Fibroblast of the conjunctiva (primary cell): Measurements from ENCODE around the gene KIF11.
A peak's percentile ranks its signal among the peaks of the same experiment; 100 is the strongest.
"Not testable (repeated sequence)": the region's sequence is repeated elsewhere in the genome, so short reads cannot be mapped to it uniquely, and the experiment has no call there.

Experiments
- DNase-seq: peaks from one replicate; pipeline ENCODE4 v3.0.0-alpha.2; 2010; ENCODE audit warnings: low read depth

KIF11 gene

DNA sequence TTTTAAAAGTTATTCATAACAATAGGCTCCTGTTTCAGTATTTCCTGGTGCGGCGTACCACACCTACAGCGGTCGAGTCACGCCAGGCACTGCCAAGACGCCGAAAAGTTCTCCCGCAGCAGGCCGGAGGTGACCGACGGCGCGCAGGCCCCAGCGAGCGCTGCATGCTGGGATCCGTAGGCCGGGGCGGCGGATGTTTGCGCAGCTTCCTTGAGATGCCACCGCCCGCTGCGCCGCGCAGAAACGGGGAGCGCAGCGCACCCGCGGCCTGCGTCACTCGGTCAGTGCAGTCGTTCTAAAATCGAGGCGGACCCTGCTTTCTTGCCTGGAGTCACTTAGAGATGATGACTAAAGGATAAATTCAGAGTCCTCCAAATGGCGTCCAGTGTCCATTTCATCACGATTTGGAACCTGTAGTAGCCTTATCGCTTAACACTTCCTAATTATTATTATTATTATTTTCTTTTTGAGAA, 1.3 kb upstream of the KIF11 start:
- peak; percentile 88 for DNase-seq

DNA sequence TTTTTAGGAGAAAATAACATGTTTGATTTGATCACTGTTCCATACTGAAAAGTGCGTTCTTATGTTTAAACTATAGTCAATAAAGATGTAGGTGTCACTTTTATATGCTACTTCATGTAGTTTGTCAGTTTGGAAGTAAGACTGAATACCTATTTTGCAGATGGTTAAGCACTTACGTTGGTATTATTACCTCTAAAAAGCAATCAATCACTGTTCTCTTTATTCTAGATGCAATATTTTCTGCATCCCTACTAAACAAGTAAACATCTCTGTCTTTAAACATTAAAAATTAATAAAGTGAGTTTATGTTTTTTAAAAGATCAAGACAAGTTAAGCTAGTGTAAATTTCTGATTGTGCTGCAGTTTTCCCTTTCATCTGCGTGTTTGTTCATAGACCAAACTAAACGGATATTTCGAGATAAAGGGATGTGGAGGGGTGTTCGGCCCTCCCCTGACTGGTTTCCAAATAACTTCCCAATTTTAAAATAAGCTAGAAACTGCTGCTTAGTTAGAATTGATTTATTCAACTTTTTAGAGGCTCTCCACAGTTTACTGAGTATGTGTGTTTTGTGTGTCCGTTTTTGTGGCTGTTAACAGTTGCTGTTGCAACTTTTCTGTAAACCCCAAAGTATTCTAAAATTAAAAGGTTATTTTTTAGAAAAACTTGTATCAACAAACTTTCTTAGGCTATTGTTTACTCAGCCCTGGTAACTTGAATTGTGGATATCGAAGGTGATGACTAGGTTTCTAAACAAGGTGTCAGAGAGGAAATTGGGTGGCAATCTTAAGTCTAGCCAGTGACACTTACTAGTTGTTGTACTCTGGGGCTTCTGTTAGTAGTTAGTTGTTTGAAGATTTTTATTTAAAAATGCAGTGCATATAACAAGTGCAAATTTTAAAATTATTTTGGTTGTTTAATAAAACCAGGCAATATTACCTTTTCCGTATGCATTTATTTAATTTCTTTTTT, 974 bp downstream of the KIF11 start:
- DNase-seq, result no peak

DNA sequence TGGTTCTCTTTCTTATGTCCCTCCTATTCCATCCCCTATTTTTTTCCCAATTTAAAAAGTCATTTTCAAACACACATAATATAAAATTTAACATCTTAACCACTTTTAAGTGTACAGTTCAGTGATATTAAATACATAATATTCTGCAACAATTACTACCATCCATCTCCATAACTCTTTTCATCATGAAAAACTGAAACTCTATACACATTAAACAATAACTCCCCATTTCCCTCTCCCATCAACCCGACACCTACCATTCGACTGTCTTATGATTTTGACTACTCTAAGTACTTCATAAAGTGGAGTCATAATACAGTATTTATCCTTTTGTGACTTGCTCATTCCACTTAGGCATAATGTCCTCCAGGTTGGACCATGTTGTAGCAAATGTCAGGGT, 2.6 kb downstream of the KIF11 start:
- DNase-seq, result no peak

DNA sequence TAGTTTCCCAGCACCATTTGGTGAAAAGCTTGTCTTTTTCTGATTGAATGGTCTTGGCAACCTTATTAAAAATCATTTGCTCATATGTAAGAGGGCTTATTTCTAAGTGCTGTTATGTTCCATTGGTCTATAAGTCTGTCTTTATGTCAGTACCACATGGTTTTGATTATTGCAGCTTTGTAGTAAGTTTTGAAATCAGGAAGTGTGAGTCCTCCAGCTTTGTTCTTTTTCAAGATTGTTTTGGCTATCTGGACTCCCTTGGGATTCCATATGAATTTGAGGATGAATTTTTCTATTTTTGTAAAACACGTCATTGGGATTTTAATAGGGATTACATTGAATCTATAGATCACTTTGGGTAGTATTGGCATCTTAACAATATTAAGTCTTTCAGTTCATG, 5.4 kb downstream of the KIF11 start:
- DNase-seq, result peak; percentile 83

DNA sequence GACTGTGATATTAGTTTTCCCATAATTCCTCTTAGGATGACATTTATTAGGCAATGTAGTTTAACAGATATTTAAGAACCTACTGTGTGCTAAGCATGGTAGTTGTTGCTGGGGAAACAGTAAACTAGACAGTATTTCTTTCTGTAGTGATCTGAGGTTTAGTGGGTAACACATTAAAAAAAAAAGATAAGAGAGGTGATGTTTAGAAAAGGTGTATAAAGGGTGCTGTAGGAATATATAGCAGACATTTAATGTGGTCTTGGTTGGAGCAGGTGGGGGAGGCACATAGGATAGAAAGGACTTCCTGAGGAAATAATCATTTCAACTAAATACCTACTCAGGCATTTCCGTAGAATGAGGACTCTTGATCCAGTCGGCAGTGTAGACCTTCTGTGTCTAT, 11.9 kb downstream of the KIF11 start:
- no peak for DNase-seq

DNA sequence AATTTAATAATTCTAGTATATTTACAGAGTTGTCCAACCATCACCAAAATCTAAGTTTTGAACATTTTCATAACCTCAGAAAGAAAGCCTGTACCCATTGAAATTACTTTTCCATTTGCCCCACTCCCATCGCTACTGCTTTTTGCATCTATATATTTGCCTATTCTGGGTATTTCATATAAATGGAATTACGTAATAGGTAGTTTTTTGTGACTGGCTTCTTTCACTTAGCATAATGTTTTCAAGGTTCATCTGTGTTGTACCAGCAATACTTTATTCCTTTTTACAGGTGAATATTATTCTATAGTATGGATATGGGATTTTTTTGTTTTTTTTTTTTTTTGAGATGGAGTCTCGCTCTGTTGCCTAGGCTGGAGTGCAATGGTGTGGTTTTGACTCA, 22.6 kb downstream of the KIF11 start:
- no peak for DNase-seq

DNA sequence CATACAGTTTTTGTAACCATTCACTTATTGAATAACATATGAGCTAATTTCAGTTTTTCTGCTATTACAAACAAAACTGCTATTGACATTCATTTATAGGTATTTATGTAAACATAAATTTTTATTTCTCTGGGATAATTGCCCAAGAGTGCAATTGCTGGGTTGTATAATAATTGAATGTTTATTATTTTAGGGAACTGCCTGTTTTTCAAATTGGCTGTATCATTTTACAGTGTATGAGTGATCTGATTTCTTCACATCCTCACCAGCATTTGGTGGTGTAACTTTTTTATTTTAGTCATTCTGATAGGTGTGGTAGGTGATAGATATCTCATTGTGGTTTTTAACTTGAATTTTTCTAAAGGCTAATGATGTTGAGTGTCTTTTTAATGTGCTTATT, 26.4 kb downstream of the KIF11 start:
- DNase-seq, result no peak

DNA sequence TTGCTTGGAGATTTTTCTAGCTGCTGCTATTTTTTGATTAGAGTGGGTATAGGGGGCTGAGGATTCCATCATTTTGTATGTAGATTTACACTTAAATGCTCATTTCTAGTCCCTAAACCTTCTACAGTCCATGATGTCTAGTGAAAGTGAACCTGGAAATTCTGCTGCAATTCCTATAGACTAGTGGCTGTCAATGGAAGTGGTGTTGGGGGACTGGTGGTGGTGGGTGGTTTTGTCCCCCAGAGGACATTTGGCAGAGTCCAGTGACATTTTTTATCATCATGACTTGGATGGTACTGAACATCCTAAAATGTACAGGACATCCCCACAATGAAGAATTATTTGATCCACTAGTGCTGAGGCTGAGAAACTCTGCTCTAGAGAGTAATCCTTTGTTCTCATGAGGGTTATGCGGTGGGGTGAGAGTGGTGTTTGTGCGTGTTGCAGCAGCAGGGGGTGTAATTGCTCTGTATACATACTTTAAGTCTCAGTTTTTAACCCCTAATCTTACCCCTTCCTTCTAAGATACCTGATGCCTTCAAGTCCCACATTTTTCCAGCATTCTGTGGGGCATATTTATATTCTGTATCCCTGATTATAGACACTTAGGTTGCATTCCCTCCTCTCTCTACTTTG, 35.0 kb downstream of the KIF11 start:
- no peak for DNase-seq

DNA sequence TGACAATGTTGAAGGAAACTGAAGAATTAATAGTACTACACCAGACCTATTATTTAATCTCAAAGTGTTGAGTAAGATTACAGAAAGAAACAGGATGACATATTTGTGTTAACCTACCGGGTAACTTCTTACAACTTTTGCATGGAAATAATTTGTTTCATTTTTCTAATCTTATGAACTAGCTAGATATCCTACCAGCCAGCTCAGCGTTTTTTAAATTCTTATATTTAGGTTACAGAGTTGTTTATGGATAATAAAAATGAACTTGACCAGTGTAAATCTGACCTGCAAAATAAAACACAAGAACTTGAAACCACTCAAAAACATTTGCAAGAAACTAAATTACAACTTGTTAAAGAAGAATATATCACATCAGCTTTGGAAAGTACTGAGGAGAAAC, 37.0 kb downstream of the KIF11 start:
- no peak for DNase-seq

DNA sequence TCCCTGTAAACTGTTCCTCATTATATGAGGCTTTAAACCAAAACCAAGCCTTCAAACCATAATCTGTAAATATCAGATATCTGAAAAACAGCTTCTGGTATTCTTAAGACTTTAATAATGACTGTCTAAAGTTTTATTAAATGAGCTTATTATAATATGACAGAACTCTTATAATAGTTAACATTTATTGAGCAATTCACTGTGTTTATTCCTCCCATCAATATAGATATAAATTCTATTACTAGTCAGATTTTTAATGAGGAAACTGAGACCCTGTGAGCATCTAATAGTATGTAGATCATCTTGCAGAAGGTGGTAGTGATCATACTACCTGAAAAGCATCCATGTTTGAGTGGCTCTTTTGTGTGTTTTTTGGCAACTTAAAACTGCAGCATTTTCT, 45.1 kb downstream of the KIF11 start:
- no peak for DNase-seq

DNA sequence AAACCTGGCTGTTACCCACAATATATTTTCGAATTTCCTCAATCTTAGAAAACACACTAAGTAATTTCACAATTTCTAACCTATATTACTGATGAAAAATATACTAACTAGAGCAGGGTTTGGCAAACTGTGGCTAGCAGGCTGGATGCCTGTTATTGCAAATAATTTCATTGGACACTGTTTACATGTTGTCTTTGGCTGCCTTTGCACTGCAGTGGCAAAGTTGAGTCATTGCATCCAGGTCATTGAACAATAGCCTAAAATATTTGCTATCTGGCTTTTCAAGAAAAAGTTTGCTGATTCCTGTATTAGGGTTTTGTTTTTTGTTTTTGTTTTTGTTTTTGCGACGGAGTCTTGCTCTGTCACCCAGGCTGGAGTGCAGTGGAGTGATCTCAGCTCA, 47.2 kb downstream of the KIF11 start:
- peak; percentile 58 for DNase-seq

DNA sequence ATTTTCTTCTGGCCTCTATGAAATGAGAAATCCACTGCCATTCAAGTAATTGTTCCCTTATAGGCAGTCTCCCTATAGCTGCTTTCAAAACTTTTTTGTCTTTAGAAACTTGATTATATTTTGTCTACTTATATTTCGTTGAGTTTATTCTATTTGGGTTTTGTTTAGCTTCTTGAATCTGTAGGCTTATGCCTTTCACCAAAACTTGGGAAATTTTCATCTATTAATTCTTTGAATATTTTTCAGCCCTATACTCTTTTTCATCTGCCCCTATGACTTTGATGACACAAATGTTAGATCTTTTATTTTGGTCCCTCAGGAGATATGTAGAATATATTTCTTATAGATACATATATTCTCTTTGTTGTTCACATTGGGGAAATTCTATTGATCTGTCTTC, 48.6 kb downstream of the KIF11 start:
- no peak for DNase-seq

DNA sequence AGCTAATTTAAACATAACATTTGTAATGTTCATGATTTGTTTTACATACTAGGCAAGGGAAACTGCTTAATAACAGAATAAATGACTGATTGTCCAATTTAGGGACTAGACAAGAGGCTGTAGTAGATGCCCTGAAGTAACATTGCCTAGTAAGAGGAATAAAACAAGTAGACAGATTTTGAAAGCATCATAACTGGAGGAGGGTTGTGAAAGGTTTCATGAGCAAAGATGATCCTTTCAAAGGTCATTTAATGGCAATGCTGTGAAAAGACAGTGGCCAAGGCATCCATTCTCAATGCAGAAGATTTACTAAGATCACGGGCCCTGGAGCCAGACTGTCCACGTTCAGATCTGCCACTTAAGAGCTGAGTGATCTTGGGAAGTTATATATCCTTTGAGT, 52.0 kb downstream of the KIF11 start:
- DNase-seq, result no peak

DNA sequence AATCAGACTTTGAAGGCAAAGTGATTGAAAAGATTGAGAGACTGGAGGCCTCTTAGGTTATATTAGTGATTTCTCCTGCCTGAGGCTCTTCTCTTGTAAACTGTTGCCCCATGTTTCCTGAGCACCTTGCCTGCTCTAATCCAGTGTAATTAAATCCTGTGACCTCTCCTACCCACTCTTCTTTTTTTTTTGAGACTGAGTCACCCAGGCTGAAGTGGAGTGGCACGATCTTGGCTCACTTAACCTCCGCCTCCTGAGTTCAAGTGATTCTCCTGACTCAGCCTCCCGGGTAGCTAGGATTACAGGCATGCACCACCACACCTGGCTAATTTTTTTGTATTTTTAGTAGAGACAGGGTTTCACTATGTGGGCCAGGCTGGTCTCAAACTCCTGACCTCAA, 57.9 kb downstream of the KIF11 start:
- not testable (repeated sequence) for DNase-seq

DNA sequence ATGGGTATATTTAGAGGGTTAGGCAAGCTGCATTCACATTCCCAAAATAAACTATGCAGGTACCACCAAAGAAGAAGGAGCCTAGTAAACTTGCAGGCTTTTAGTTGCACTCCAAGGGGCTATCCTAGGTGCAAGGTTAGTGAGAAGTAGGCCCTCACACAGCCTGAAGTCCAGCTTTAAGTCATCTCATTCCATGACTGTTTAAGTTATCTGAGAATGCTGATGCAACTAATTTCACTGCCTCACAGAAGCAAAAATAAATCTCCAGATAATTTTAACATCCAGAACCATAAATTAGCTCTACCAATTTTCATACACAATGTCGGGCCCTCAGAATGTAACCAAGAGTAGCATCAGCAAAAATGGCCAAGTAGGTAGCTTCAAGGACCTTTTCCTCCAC, 62.5 kb downstream of the KIF11 start:
- no peak for DNase-seq

DNA sequence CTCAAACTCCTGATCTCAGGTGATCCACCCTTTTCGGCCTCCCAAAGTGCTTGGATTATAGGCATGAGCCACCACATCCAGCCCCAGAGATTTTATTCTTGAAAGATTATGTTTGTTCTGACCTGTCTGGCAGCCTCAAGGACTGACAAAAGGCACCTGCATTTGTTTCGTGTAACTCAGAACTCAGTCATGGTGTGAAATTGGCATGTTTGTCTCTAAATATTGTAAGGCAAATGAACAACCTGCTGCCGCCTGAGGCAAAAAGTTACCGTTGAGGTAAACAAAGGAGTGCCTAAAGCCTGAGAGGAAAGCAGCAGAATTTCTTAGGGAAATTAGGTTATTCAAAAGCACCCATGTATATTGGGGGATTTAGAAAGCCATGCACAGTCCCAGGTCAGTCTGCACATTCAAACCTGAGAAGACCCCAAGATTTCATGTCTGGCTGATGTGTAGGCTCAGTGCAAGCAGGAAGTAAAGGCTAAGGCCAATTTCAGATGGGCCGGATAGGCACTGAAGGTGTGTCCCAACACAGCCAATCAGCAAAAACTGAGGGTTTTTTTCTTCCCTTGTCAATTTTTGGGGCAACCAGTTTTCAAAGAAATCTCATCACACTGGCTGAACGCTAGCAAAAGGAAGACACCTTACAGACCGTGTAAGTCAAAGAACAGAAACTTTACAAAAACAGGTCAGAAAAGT, 63.5 kb downstream of the KIF11 start:
- DNase-seq, result no peak

DNA sequence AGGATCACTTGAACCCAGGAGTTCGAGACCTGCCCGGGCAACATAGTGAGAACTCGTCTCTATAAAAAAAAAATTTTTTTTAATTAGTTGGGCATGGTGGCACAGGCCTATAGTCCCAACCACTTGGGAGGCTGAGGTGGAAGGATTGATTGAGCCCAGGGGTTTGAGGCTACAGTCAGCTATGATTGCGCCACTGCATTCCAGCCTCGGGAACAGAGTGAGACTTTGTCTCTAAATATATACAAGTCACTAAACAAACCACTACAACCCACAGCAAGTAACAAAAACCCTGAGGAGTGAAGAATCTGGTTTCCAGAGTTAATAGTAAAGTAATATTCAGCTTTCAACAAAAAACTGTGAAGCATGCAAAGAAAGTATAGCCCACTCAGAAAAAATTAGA, 64.1 kb downstream of the KIF11 start:
- DNase-seq, result no peak

DNA sequence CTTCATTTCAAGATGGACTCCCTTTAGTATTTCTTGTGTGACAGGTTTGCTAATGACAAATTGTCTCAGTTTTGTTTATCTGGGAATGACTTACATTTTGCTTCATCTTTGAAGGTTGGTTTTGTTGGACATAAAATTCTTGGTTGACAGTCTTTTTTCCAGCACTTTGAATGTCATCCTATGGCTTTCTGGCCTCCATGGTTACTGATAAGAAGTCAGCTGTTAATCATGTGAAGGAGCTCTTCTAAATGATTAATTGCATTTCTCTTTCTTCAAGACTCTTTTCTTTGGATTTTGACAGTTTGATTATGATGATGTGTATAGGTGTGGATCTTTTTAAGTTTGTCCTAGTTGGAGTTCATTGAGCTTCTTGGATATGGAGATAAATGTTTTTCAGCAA, 69.9 kb downstream of the KIF11 start:
- no peak for DNase-seq

DNA sequence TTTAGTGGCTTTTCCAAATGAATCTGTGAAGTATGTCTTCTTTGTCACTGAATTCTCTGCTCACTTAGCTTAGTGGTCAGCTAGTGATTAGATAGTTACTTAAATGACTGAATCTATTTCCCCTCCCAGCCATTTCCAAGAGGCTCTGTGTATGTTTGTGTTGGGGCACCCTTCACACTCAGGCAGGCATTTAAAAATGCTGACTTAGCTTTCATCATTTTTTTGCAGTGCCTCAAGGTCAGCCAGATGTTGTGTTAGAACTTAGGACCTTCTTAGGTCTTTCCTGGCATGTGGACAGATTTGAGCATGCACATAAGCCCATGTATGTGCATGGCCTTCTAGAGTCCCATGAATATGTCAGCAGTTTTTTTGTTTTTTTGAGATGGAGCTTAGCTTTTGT, 71.4 kb downstream of the KIF11 start:
- DNase-seq, result no peak

DNA sequence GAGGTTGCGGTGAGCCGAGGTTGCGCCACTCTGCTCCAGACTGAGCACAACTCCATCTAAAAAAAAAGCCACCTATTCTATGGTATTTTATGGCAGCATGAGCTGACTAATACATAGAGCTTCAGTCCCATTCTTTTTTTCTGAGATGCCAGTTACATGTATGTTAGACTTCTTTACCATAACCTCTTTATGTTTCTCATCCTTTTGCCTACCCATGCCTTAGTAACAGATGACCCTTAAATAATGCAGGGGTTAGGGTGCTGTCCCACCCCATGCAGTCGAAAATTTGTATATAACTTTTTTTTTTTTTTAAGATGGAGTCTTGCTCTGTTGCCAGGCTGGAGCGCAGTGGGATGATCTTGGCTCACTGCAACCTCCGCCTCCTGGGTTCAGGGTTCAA, 74.1 kb downstream of the KIF11 start:
- DNase-seq, result no peak

DNA sequence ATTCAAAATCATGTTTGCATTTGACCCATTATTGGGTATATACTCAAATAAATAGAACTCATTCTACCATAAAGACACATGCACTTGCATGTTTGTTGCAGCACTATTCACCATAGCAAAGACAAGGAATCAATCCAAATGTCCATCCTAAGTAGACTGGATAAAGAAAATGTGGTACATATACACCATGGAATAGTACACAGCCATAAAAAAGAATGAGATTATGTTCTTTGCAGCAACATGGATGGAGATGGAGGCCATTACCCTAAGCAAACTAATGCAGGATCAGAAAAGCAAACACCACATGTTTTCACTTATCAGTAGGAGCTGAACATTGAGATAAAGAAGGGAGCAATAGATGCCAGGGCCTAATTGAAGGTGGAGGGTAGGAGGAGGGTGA, 84.8 kb downstream of the KIF11 start:
- no peak for DNase-seq

DNA sequence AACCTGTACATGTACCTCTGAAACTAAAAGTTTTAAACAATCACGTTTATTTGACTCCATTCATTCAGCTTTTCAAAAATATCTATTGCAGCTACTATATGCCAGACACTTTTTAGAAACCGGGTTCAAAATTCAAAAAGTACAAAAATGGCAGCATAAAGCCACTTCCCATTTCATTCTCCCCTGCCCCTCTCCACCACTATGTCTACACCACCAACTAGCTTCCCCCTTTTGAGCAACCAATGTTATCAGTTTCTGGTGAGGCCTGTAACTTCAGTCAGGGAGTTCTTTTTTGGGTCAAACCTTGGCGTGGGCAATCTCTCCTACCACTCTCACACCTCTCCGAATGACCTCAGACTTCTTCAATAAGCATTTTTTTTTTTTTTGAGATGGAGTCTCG, 85.3 kb downstream of the KIF11 start:
- no peak for DNase-seq

DNA sequence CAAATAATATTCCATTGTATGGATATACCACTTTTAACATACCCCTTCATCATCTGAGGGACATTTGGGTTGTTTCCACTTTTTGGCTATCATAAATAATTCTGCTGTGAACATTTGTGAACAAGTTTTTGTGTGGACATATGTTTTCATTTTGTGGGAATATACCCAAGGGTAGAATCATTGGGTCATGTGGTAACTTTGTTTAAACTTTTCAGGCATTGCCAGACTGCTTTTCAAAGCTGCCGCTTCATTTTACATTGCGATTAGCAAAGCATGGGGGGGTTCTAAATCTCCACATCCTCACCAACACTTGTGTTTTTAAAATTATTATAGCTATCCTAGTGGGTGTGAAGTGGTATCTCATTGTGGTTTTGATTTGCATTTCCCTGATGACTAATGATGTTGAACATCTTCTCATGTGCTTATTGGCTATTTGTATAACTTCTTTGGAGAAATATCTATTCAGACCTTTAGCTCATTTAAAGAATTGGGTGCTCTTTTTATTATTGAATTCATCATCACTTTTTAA, 88.4 kb downstream of the KIF11 start:
- DNase-seq, result no peak
